Chondrocyte (in vitro differentiated cells): Measurements from ENCODE around the gene TAL2. TPM values are rescaled to one million over a fixed set of nuclear protein-coding genes. Genes with fewer than 3 reads are reported as not detected.
A peak's percentile ranks its signal among the peaks of the same experiment; 100 is the strongest.

Experiments used
- DNase-seq: peaks from one replicate; pipeline ENCODE4 v3.0.0; 2021; ENCODE audit warnings: mixed read lengths, low spot score
- H3K27ac Mint-ChIP-seq: one replicate; pipeline ENCODE4 v1.8.0; 2021; ENCODE audit warnings: mild to moderate bottlenecking, moderate library complexity, mixed read lengths; ENCODE audit not compliant: unreplicated experiment
- H3K27me3 Mint-ChIP-seq: 2 replicates; pipeline ENCODE4 v1.8.0; 2021; ENCODE audit warnings: low read depth, mixed read lengths
- H3K36me3 Mint-ChIP-seq: 2 replicates; pipeline ENCODE4 v1.8.0; 2021; ENCODE audit warnings: low read depth, mixed read lengths
- H3K4me1 Mint-ChIP-seq: 2 replicates; pipeline ENCODE4 v1.8.0; 2021; ENCODE audit warnings: low read depth, mild to moderate bottlenecking, mixed read lengths
- H3K4me3 Mint-ChIP-seq: one replicate; pipeline ENCODE4 v1.8.0; 2021; ENCODE audit warnings: mild to moderate bottlenecking, moderate library complexity, mixed read lengths; ENCODE audit not compliant: unreplicated experiment
- H3K9me3 Mint-ChIP-seq: 2 replicates; pipeline ENCODE4 v1.8.0; 2021; ENCODE audit warnings: low read depth, mixed read lengths
- total RNA-seq: library from RNA; stranded (reverse); gene quantifications from 3 replicates; pipeline ENCODE4 v1.2.1, GENCODE V29; 2021
- TF ChIP-seq, protein P1 (sequence below): fragments of 200-600 bp; sonication (generic); IDR thresholded peaks from 2 replicates; pipeline ENCODE4 v1.5.0; 2021; ENCODE audit warnings: antibody characterized with exemption, mild to moderate bottlenecking, moderate library complexity

TAL2 gene
- total RNA-seq, 1 donor from 2014 or later: not detected

DNA sequence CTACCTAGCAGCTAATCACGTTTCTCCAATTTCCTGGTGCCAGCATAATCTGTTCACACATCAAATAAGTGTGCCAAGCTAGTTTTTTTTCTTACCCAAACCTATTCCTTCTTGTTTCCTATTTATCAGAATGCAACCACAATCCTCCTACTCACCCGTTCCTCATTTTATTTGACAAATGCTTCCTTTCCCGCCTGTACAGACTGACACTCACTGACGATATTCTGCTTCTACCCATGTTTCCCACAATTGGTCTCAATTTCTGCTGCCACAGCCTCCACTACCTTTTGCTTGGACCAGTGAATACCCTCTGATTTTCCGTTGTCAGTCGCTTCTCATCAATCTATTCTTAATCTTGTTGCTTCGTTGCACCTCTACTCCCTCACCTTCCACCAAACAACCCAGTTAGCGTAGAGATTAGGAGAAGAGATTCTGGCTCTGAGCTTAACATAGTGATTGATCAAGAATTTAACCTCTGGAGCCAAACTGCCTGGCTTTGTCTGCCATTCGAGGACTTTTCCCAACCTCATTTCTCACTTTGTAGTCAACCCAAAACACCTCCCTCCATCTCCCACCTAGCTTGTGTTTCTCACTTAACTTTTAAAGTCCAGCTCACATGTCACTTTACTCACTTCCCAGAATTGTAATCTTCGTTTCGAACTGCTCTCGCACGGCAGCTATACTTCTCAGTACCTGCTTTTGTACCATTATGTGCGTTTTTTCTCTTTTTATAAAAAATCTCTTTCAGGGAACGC lies 31.4 kb downstream of the TAL2 start:
- TF ChIP-seq, protein P1, sequence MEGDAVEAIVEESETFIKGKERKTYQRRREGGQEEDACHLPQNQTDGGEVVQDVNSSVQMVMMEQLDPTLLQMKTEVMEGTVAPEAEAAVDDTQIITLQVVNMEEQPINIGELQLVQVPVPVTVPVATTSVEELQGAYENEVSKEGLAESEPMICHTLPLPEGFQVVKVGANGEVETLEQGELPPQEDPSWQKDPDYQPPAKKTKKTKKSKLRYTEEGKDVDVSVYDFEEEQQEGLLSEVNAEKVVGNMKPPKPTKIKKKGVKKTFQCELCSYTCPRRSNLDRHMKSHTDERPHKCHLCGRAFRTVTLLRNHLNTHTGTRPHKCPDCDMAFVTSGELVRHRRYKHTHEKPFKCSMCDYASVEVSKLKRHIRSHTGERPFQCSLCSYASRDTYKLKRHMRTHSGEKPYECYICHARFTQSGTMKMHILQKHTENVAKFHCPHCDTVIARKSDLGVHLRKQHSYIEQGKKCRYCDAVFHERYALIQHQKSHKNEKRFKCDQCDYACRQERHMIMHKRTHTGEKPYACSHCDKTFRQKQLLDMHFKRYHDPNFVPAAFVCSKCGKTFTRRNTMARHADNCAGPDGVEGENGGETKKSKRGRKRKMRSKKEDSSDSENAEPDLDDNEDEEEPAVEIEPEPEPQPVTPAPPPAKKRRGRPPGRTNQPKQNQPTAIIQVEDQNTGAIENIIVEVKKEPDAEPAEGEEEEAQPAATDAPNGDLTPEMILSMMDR: no peak
- H3K27ac Mint-ChIP-seq: peak overlapping the region; percentile 88
- H3K36me3 Mint-ChIP-seq: no peaks in the 10 kb centered on the region
- peaks cover 22% of the 10 kb centered on the region for H3K4me1 Mint-ChIP-seq
- DNase-seq: no peak
- H3K9me3 Mint-ChIP-seq: no peaks in the 10 kb centered on the region
- peak overlapping the region; percentile 83 for H3K4me3 Mint-ChIP-seq
- peaks cover 17% of the 10 kb centered on the region for H3K27me3 Mint-ChIP-seq

GRCh38 chr9:105694190-105694847 lies 32.1 kb downstream of the TAL2 start, which contains the start of gene TMEM38B:
Gene TMEM38B, plus strand, starts transcription at chr9:105694541. Its CDS starts 120 bp downstream, at chr9:105694661.
- Mint-ChIP-seq H3K36me3 (no peaks in the 10 kb centered on the region), H3K27me3 (peaks cover 16% of the 10 kb centered on the region), H3K4me3 (peak within 1 kb of the TSS; percentile 83), H3K9me3 (no peaks in the 10 kb centered on the region), H3K27ac (peak within 1 kb of the TSS; percentile 88), H3K4me1 (peaks cover 29% of the 10 kb centered on the region)
- TF ChIP-seq, protein P1: no peak
- DNase-seq: no peak

DNA sequence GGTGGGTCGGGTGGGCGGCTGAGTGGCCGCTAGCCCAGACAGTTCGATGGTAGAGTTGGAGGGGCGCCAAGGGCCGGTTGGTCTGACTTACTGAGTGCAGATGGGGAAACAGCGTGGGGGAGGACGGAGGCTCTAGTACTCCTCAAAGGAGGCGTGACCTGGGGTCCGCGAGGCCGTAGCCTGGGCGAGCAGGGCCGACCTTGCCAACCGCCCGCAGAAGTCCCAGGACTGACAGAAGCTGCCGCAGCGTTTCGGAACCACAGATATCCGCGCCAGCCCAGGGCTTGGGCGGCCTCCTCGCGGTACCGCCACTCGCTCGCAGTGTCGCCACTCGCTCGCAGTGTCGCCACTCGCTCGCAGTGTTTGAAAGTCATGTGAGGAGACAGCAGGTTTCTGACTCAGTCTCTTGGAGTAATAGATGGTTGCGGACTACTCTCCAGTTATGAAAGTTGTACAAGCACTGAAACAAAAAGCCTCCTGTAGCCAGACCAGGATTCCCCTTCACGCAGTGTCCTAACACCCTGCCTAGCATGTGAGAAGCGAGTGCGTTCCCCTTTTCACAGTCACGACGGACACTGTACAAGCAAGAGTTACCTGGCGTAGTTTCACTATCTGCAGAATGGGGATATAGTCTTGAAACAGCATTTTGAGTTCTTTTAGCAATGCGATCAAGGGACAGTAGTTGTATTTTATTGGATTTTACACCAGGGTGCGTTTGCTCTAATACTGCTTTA lies 32.8 kb downstream of the TAL2 start:
- TF ChIP-seq, protein P1: peak; percentile 19
- no peaks in the 10 kb centered on the region for H3K9me3 Mint-ChIP-seq
- H3K36me3 Mint-ChIP-seq: no peaks in the 10 kb centered on the region
- H3K27ac Mint-ChIP-seq: peak overlapping the region; percentile 76
- H3K4me1 Mint-ChIP-seq: peaks cover 29% of the 10 kb centered on the region
- peak; percentile 89 for DNase-seq
- H3K4me3 Mint-ChIP-seq: peak overlapping the region; percentile 82
- peaks cover 15% of the 10 kb centered on the region for H3K27me3 Mint-ChIP-seq

DNA sequence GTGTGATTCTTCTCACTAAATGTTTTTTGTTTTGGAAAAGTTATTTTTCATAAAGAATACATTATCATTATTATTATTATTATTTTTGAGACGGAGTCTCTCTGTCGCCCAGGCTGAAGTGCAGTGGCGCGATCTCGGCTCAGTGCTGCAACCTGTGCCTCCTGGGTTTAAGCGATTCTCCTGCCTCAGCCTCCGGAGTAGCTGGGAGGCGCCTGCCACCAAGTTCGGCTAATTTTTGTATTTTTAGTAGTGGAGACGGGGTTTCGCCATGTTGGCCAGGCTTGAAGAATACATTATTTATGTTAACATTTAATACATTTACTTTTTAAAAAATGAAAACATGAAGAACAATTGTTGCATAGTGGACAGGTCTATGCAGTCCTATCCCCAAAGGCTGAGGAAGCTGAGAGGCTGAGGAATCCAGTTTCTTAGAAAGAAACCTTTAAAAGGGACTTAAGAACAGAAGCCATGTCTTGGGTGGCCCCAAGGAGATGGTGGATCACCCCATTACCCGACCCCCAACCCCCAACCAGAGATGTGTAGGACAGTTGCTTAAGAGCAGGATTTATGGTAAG lies 34.0 kb downstream of the TAL2 start:
- Mint-ChIP-seq H3K4me1 (peaks cover 32% of the 10 kb centered on the region), H3K9me3 (no peaks in the 10 kb centered on the region), H3K4me3 (no peak overlapping the region), H3K36me3 (no peaks in the 10 kb centered on the region), H3K27me3 (peaks cover 13% of the 10 kb centered on the region), H3K27ac (no peak overlapping the region)
- TF ChIP-seq, protein P1: no peak
- no peak for DNase-seq

DNA sequence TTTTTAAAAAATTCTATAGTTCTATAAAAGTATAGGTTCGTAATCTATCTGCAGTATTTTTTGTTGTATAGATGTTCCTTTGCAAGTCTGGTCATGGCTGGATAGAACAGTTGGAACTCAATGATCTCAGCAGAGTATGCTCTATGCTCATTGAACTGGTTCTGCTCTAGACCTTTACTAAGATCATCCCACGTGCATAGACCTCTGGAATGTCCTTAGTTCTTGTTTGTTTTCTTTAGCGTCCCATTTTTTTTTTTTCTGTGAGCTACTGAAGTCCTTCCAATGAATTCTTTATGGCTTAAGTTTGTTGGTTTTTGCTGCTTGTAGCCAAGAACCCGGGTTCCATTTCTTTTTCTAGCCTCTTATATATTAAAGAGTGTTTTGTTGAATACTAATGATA lies 35.6 kb downstream of the TAL2 start:
- no peak for DNase-seq
- TF ChIP-seq, protein P1: no peak
- H3K4me3 Mint-ChIP-seq: no peak overlapping the region
- H3K27me3 Mint-ChIP-seq: peaks cover 7% of the 10 kb centered on the region
- H3K27ac Mint-ChIP-seq: no peak overlapping the region
- peaks cover 32% of the 10 kb centered on the region for H3K4me1 Mint-ChIP-seq
- H3K36me3 Mint-ChIP-seq: no peaks in the 10 kb centered on the region
- H3K9me3 Mint-ChIP-seq: no peaks in the 10 kb centered on the region
